ENCODE data around the gene CD58.

The CD58 gene

DNA sequence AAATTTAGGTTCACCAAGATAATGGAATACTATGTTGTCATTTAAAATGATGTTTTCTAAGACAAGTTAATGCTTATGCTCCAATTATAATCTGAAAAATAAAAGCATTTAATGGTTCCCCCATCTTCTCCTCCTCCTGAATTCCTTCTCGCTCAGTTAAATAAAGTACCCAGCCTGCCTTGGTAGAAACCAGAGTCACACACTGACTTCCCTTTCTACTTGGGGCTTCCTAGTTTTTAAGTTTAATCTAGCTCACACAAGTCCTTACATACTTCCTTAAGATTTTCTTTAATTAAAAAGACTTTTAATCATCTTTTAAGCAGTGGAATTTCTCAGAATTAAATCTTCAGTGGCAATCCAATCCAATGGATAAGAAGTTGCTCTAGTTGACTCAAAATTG is 32.9 kb downstream of the CD58 start:
- no peaks in the 10 kb centered on the region for H3K27me3 Mint-ChIP-seq
- H3K4me1 Mint-ChIP-seq (ENCODE audit: low read depth in 2 of 2): peaks cover 35 to 42% of the 10 kb centered on the region in 2 donors
- peaks cover 45% of the 10 kb centered on the region for H3K36me3 Mint-ChIP-seq (ENCODE audit: insufficient read depth)
- ATAC-seq (replicated peaks) (no peak), DNase-seq (no peak)
- H3K4me3 Mint-ChIP-seq: no peak overlapping the region
- no peaks in the 10 kb centered on the region for H3K9me3 Mint-ChIP-seq
- H3K27ac Mint-ChIP-seq: peak overlapping the region; percentile 44 to 78

DNA sequence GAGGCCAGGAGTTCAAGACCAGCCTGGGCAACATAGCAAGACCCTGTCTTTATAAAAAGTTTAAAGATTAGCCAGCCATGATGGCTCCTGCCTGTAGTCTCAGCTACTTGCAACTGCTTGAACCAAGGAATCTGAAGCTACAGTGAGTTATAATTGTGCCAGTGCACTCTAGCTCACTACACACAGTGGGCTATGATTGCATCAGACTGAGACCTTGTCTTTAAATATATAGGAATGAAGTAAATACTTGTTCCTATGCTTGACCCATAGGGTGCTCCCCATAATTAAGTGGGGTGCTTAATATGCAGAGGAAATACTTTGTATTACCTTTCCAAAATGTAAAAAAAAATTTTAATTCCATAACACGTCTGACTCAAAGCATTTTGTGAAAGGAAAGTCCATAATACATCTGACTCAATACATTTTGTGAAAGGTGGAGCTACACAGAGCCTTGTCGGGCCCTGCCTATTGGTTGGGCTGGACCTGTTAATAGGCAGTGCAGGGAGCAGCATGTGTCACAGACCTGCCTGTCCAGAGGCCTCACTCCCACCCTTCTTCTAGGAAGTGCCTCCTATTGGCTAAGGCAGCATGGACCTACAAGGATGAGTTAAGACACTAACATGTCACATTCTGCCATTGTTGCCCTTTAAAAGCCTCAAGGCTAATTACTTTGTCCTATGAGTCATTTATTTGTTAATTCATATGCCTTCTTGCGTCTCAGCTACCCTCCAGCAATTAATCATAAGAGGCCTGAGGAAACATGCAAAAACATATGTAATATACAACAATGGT is 33.6 kb downstream of the CD58 start:
- H3K4me3 Mint-ChIP-seq: no peak overlapping the region
- DNase-seq (no peak), ATAC-seq (replicated peaks) (peak; percentile 11)
- H3K4me1 Mint-ChIP-seq (ENCODE audit: low read depth in 2 of 2): peaks cover 29 to 37% of the 10 kb centered on the region in 2 donors
- peak overlapping the region in 1 of 2 donors; percentile 78 for H3K27ac Mint-ChIP-seq
- peaks cover 39% of the 10 kb centered on the region for H3K36me3 Mint-ChIP-seq (ENCODE audit: insufficient read depth)
- no peaks in the 10 kb centered on the region for H3K27me3 Mint-ChIP-seq
- no peaks in the 10 kb centered on the region for H3K9me3 Mint-ChIP-seq

DNA sequence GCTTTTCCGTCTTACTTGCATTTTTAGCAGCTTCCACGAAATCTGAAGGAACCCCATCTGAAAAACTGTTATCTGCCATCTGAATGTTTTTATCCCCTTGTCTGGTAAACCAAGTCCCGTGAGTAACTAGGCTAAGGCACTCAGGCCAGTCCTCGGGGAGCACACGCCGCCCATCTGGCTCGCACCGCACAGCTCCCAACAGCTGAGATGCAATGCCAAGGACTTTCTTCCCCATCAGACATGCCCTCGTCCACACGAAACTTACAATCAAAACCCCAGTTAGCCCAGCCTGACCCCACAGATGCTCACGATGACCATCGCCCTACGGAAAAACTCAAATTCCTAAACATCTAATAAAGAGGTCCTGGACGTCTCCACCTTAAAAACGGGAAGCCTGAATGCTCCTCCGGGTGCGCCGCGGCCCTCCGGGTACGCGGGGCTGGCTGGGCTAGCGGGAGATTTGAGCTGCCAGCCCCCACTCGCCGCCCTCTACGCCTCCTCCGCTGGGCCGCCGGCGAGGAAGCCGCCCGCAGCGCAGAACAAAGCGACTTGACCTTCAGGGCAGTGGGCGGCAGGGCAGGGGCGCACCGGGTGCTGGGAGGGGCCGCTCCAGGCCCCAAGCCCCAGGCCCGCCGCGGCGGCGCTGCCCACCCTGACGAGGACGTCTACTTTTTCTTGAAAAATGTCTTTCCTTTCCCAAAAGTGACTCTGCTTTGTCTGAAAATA is 36.6 kb downstream of the CD58 start:
- ATAC-seq (replicated peaks) (no peak), DNase-seq (no peak)
- no peaks in the 10 kb centered on the region for H3K9me3 Mint-ChIP-seq
- no peak overlapping the region for H3K27ac Mint-ChIP-seq
- H3K27me3 Mint-ChIP-seq: no peaks in the 10 kb centered on the region
- peaks cover 36% of the 10 kb centered on the region for H3K36me3 Mint-ChIP-seq (ENCODE audit: insufficient read depth)
- peaks cover 10 to 16% of the 10 kb centered on the region in 2 donors for H3K4me1 Mint-ChIP-seq (ENCODE audit: low read depth in 2 of 2)
- H3K4me3 Mint-ChIP-seq: no peak overlapping the region

DNA sequence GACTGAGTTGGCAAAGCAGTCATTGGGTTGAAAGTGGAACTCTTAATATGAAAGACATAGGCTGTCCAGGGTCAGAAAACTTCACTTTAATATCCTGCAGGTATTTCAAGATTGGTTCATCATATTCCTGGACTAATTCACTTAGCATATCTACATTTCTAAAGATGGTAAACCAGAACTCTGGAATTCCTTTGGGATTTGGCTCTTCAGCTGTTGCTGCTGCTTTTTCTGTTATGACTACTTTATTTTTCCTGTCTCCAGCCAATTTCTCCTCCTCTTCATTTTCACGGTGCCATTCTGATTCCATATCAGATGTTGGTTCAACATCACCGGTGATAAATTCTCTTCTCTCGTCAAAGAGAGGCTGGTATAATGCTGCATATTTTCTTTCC is 37.4 kb downstream of the CD58 start:
- Mint-ChIP-seq H3K4me1 (ENCODE audit: low read depth in 2 of 2) (peaks cover 2 to 9% of the 10 kb centered on the region in 2 donors), H3K27me3 (no peaks in the 10 kb centered on the region), H3K9me3 (no peaks in the 10 kb centered on the region), H3K4me3 (no peak overlapping the region), H3K27ac (peak overlapping the region in 1 of 2 donors; percentile 90), H3K36me3 (ENCODE audit: insufficient read depth) (peaks cover 36% of the 10 kb centered on the region)
- DNase-seq (no peak), ATAC-seq (replicated peaks) (no peak)

DNA sequence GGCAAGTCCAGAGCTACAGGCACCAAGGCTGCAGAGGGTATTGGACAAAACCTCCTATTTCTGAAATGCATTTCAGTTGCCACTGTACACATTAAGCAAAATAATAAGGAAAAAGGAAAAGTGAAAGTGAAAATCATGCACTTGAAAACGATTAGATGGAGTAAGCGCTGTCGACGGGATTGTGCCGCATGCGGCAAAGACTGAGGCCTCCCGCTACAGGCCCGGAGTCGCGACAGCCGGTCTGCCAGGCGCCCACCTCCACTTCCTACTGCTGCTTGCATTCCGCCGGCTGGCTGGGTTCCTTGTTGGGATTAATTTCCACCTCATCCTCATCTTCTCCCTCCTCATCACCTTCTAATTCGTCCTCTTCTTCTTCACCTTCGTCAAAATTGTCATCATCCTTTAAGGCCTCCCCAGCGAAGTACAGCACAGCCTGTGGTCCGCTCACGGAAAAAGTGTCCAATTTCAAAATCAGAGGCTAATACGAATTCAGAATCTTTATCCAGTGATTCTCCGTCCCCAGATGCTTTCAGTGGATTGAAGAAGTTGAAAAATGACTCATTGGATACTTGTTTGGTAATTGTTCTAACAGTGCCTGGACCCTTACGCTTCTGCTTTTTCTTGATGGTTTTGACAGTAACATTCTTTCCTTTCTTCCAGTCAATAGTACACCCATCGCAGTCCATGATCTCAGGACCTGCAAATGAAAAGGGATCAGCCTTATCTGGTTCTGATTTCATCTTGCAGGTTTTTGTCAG is 38.0 kb downstream of the CD58 start:
- peak overlapping the region in 1 of 2 donors; percentile 90 for H3K27ac Mint-ChIP-seq
- H3K36me3 Mint-ChIP-seq (ENCODE audit: insufficient read depth): peaks cover 31% of the 10 kb centered on the region
- H3K4me3 Mint-ChIP-seq: no peak overlapping the region
- H3K4me1 Mint-ChIP-seq (ENCODE audit: low read depth in 2 of 2): peaks cover 0 to 13% of the 10 kb centered on the region in 2 donors
- H3K9me3 Mint-ChIP-seq: no peaks in the 10 kb centered on the region
- ATAC-seq (replicated peaks): no peak
- H3K27me3 Mint-ChIP-seq: no peaks in the 10 kb centered on the region
- DNase-seq: no peak

DNA sequence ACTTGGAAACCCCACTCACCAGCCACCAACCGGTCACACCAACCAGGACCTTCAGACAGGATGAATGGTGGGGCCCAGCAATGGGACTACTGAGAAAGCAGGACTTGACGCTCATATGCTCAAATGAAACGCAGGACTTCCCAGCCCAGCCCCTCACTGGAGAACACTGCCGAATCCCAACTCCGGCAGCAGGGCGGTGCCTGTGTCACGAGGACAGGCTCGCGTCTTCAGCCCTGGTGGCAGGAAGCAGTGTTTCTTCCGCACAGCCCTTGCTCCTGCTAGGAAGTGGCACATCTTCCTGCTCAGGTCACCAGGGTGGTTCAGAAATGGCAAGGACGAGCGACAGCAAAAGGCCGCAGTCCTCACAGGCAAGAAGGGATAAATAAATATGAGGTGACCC is 38.9 kb downstream of the CD58 start:
- Mint-ChIP-seq H3K4me3 (no peak overlapping the region), H3K4me1 (ENCODE audit: low read depth in 2 of 2) (peaks cover 0 to 14% of the 10 kb centered on the region in 2 donors), H3K36me3 (ENCODE audit: insufficient read depth) (peaks cover 29% of the 10 kb centered on the region), H3K9me3 (no peaks in the 10 kb centered on the region), H3K27me3 (no peaks in the 10 kb centered on the region), H3K27ac (no peak overlapping the region)
- ATAC-seq (replicated peaks) (no peak), DNase-seq (no peak)

DNA sequence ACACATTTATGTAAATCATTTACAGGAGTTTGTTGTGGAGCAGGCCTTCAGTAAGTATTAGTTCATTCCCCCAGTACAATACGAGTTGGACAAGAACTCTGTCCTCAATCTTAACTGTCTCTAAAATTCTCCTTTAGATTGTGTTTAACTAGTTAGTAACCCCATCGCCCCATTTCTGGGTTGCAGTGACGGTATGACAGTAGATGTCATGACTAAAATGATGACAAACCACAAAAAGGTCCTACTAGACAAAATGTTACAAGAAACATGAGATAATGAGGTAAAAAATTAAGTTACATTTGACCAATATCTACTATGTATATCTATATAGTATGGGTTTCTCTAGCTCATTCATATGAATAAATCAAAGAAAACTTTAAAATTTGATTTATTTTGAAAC is 41.1 kb downstream of the CD58 start:
- H3K27ac Mint-ChIP-seq: peak overlapping the region; percentile 26 to 71
- H3K36me3 Mint-ChIP-seq (ENCODE audit: insufficient read depth): peaks cover 17% of the 10 kb centered on the region
- no peaks in the 10 kb centered on the region for H3K9me3 Mint-ChIP-seq
- DNase-seq (no peak), ATAC-seq (replicated peaks) (no peak)
- H3K4me3 Mint-ChIP-seq: no peak overlapping the region
- peaks cover 1 to 14% of the 10 kb centered on the region in 2 donors for H3K4me1 Mint-ChIP-seq (ENCODE audit: low read depth in 2 of 2)
- H3K27me3 Mint-ChIP-seq: no peaks in the 10 kb centered on the region

DNA sequence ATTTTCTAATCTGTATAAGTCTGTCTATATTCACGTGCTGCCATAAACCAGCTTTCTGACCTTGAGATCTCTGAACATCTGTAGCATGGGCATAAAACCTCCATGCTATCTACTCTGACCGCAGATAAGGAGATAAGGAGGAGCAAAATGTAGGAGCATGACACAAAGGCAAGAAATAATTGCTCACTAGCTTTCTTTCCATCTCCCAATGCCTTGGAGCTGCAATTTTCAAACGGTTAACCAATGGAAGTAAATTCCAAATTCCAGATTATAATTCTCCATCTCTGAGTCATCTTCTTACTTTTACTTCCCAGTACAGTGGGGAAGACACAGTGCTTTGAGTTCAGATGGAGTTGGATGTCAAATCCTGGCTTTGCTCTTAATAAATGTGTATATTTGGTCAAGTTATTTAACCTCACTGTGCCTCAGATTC is 41.6 kb downstream of the CD58 start:
- Mint-ChIP-seq H3K4me1 (ENCODE audit: low read depth in 2 of 2) (peaks cover 1 to 14% of the 10 kb centered on the region in 2 donors), H3K27ac (peak overlapping the region in 1 of 2 donors; percentile 71), H3K27me3 (no peaks in the 10 kb centered on the region), H3K4me3 (no peak overlapping the region), H3K36me3 (ENCODE audit: insufficient read depth) (peaks cover 12% of the 10 kb centered on the region), H3K9me3 (no peaks in the 10 kb centered on the region)
- DNase-seq (no peak), ATAC-seq (replicated peaks) (no peak)

DNA sequence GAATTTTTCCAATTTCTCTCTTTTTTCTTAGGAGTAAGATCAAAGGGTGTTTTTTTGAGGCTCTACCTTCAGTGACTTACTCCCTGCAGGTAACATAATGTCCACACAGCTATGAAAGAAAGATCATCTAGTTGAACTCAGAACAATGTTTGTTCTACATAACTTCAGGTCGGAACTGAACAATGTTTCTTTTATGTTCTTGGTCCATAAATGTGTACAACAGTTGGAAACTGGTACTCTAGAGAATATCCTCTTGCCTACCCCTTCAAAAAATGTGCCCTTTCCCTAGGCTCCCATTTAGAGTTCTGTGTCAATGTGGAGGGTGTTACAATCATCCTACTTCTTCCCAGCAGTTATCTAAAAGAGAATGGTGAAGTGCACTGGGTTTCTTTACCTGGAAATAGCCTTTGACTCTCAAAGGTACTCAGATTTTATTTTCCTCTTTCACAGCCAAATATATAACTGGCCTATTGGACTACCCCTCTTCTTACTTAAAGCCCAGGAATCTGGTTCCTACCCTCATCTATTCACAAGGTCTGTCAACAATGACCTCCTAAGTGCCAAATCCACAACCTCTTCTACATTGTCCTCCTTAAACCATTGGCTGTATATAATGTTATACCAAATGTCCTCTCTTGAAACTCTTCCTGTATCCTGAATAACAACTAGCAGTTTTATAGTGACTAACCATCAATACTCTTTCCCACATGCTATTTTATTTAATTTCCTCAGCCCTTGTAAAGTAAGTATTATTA is 42.3 kb downstream of the CD58 start:
- H3K27ac Mint-ChIP-seq: peak overlapping the region in 1 of 2 donors; percentile 71
- H3K36me3 Mint-ChIP-seq (ENCODE audit: insufficient read depth): peaks cover 6% of the 10 kb centered on the region
- DNase-seq (no peak), ATAC-seq (replicated peaks) (no peak)
- no peaks in the 10 kb centered on the region for H3K9me3 Mint-ChIP-seq
- H3K4me1 Mint-ChIP-seq (ENCODE audit: low read depth in 2 of 2): peaks cover 1 to 14% of the 10 kb centered on the region in 2 donors
- no peak overlapping the region for H3K4me3 Mint-ChIP-seq
- H3K27me3 Mint-ChIP-seq: no peaks in the 10 kb centered on the region

DNA sequence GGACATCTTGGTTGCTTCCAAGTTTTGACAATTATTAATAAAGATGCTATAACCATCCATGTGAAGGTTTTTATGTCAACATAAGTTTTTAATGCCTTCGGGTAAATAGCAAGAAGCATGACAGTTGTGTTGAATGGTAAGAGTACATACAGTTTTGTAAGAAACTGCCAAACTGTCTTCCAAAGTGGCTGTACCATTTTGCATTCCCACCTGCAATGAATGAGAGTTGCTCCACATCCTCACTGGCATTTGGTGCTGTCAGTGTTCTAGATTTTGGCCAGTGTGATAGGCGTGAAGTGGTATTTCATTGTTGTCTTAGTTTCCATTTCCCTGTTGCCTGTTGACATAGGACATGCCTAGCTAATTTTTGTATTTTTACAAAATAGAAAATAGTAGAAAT is 45.4 kb downstream of the CD58 start:
- no peaks in the 10 kb centered on the region for H3K27me3 Mint-ChIP-seq
- ATAC-seq (replicated peaks) (no peak), DNase-seq (no peak)
- H3K4me1 Mint-ChIP-seq (ENCODE audit: low read depth in 2 of 2): peaks cover 1 to 13% of the 10 kb centered on the region in 2 donors
- peak overlapping the region in 1 of 2 donors; percentile 57 for H3K27ac Mint-ChIP-seq
- H3K9me3 Mint-ChIP-seq: no peaks in the 10 kb centered on the region
- no peak overlapping the region for H3K4me3 Mint-ChIP-seq
- H3K36me3 Mint-ChIP-seq (ENCODE audit: insufficient read depth): peaks cover 8% of the 10 kb centered on the region

DNA sequence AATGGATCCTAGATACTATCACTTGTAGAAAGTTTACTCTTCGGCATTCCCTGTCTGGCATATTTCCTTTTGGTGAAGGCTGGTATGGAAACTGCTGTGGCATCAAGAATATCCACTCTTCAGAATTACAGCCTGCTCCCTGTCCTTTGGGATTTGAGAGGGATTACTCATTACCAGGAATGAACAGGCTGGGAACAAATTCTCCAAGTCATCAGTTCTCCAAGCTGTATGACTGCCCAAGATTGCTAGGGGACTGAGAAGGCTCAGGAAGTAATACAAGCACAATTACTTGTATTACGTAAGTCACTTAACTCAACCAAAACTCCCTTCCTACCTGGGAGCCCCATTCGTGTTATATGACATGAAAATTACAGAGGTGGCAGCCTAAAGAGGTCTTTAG is 49.6 kb downstream of the CD58 start:
- Mint-ChIP-seq H3K27me3 (no peaks in the 10 kb centered on the region), H3K4me1 (ENCODE audit: low read depth in 2 of 2) (peaks cover 19 to 27% of the 10 kb centered on the region in 2 donors), H3K36me3 (ENCODE audit: insufficient read depth) (peaks cover 10% of the 10 kb centered on the region), H3K9me3 (no peaks in the 10 kb centered on the region), H3K27ac (no peak overlapping the region), H3K4me3 (no peak overlapping the region)
- DNase-seq (no peak), ATAC-seq (replicated peaks) (no peak)

DNA sequence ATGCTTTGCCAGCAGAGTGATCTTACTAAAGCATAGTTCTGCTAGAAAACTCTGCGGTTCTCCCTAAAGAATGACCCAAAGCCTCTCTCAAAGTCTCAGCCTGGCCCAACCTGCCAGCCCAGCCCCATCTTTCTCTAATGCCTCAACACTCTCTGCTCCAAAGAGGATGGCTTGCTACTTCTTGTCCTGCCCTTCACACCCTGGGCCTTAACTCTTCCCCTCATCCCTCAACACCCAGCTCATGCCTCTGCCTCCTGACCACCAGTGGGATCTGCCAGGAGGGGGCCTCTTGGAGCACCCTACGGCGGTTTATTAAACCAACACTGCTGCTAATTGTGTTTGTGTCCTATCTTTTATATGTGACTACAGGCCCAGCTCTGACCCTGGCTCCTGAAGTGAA is 52.4 kb downstream of the CD58 start:
- Mint-ChIP-seq H3K27me3 (no peaks in the 10 kb centered on the region), H3K4me1 (ENCODE audit: low read depth in 2 of 2) (peaks cover 32 to 49% of the 10 kb centered on the region in 2 donors), H3K9me3 (no peaks in the 10 kb centered on the region), H3K27ac (peak overlapping the region; percentile 97 to 98), H3K36me3 (ENCODE audit: insufficient read depth) (peaks cover 16% of the 10 kb centered on the region), H3K4me3 (no peak overlapping the region)
- ATAC-seq (replicated peaks) (no peak), DNase-seq (no peak)

DNA sequence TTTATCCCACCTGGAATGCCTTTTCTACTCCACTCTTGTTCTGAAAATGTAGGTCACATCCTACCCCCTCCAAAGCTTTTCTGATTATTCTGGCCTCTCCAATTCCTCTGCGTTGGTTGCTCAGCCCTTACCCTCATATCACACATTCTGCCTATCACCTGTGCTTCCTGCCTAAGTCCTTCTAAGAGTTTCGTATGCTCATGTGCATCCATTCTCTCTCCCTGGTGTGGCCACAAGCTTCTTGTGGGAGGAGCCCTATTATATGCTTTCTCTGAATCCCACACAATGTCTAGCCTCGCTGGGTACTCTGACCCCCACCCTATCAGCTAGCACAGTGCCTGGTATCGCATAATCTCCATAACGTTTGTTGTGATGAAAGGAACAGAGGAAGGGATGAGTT is 54.2 kb downstream of the CD58 start:
- Mint-ChIP-seq H3K4me1 (ENCODE audit: low read depth in 2 of 2) (peaks cover 43 to 58% of the 10 kb centered on the region in 2 donors), H3K36me3 (ENCODE audit: insufficient read depth) (peaks cover 19% of the 10 kb centered on the region), H3K27ac (peak overlapping the region; percentile 97 to 98), H3K9me3 (no peaks in the 10 kb centered on the region), H3K4me3 (peak overlapping the region; percentile 9 to 75), H3K27me3 (no peaks in the 10 kb centered on the region)
- no peak for DNase-seq
- no peak for ATAC-seq (replicated peaks)
